ENCODE measurements around the gene TMEM60. TPM values are rescaled to one million over a fixed set of nuclear protein-coding genes. Genes with fewer than 3 reads are reported as not detected.
"Not testable (repeated sequence)": the region's sequence is repeated elsewhere in the genome, so short reads cannot be mapped to it uniquely, and the experiment has no call there.

The TMEM60 gene
- total RNA-seq, 1 donor from 2014 or later = 22.9 TPM

GRCh38 chr7:77837966-77838365, 39.7 kb upstream of the TMEM60 start:
- TF ChIP-seq CTCF (conservative IDR thresholded peaks at IDR 0.05) = no peak
- Mint-ChIP-seq H3K4me3 (no peak overlapping the region), H3K9me3 (no peaks in the 10 kb centered on the region), H3K36me3 (ENCODE audit: low read depth) (peaks cover 6% of the 10 kb centered on the region), H3K27ac (ENCODE audit: unreplicated experiment) (no peak overlapping the region), H3K27me3 (ENCODE audit: low read depth) (no peaks in the 10 kb centered on the region), H3K4me1 (peaks cover 4% of the 10 kb centered on the region)
- DNase-seq (ENCODE audit: low read depth, low spot score) = no peak

DNA sequence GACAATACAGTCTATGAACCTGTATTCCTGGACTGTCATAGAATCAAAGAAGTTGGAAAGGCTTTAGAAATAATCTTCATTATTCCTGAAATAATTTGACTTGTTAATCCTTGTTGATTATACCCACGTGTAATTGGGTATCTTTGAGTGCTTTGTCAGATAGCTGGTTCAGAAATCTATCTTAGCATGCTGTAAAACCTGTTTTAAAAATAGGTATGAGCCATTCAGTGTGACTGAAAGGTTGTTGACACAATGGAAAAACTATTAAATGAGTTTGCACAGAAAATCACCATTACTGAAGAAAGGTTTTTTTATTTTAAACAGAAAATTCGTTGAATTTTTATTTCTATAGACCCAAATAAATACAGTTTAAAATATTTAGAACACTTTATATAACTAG, 39.0 kb upstream of the TMEM60 start:
- no peak for DNase-seq (ENCODE audit: low read depth, low spot score)
- Mint-ChIP-seq H3K27me3 (ENCODE audit: low read depth) (no peaks in the 10 kb centered on the region), H3K4me3 (no peak overlapping the region), H3K9me3 (no peaks in the 10 kb centered on the region), H3K4me1 (peaks cover 4% of the 10 kb centered on the region), H3K27ac (ENCODE audit: unreplicated experiment) (no peak overlapping the region), H3K36me3 (ENCODE audit: low read depth) (peaks cover 6% of the 10 kb centered on the region)
- no peak for TF ChIP-seq CTCF (conservative IDR thresholded peaks at IDR 0.05)

DNA sequence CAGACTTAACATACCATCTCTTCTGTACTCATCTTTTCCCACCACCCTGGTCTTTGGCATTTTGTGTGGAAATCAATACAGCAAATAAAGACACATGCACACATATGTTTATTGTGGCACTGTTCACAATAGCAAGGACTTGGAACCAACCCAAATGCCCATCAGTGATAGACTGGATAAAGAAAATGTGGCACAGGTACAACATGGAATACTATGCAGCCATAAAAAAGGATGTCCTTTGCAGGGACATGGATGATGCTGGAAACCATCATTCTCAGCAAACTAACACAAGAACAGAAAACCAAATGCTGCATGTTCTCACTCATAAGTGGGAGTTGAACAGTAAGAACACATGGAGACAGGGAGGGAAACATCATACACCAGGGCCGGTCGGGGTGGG, 38.2 kb upstream of the TMEM60 start:
- not testable (repeated sequence) for H3K4me1 Mint-ChIP-seq; H3K4me3 Mint-ChIP-seq; DNase-seq (ENCODE audit: low read depth, low spot score); H3K27me3 Mint-ChIP-seq (ENCODE audit: low read depth); H3K27ac Mint-ChIP-seq (ENCODE audit: unreplicated experiment); H3K36me3 Mint-ChIP-seq (ENCODE audit: low read depth); H3K9me3 Mint-ChIP-seq

DNA sequence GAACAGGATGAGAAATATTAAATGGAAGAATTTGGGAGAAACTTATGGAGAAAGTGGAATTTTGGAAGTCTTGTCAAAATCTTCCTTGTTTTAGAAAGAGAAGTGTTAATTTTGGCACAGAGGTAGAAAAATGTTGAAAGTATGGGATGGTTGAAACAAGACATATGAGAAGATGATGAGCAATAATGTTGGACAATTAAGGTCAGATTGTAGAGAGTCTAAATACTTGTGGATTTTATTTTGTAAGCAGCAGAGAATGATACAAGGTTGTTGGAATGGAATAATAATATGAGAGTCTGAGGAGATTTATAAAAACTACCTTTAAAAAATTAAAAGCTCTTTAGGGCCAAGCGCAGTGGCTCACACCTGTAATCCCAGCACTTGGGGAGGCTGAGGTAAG, 34.9 kb upstream of the TMEM60 start:
- Mint-ChIP-seq H3K9me3 (no peaks in the 10 kb centered on the region), H3K4me3 (no peak overlapping the region), H3K4me1 (peaks cover 4% of the 10 kb centered on the region), H3K27ac (ENCODE audit: unreplicated experiment) (no peak overlapping the region), H3K27me3 (ENCODE audit: low read depth) (no peaks in the 10 kb centered on the region), H3K36me3 (ENCODE audit: low read depth) (peaks cover 6% of the 10 kb centered on the region)
- no peak for TF ChIP-seq CTCF (conservative IDR thresholded peaks at IDR 0.05)
- no peak for DNase-seq (ENCODE audit: low read depth, low spot score)

- H3K27me3 Mint-ChIP-seq (ENCODE audit: low read depth) = no peaks in the 10 kb centered on the region
- DNase-seq (ENCODE audit: low read depth, low spot score) = no peak
- TF ChIP-seq CTCF (conservative IDR thresholded peaks at IDR 0.05) = no peak
- H3K4me1 Mint-ChIP-seq = peaks cover 4% of the 10 kb centered on the region
- H3K36me3 Mint-ChIP-seq (ENCODE audit: low read depth) = peaks cover 6% of the 10 kb centered on the region
- no peak overlapping the region for H3K27ac Mint-ChIP-seq (ENCODE audit: unreplicated experiment)
- no peak overlapping the region for H3K4me3 Mint-ChIP-seq
- no peaks in the 10 kb centered on the region for H3K9me3 Mint-ChIP-seq
These were observed 33.7 kb upstream of the TMEM60 start for GRCh38 chr7:77831953-77832352.

GRCh38 chr7:77831481-77831880, 33.2 kb upstream of the TMEM60 start:
- Mint-ChIP-seq H3K4me3 (no peak overlapping the region), H3K27me3 (ENCODE audit: low read depth) (no peaks in the 10 kb centered on the region), H3K9me3 (no peaks in the 10 kb centered on the region), H3K27ac (ENCODE audit: unreplicated experiment) (no peak overlapping the region), H3K36me3 (ENCODE audit: low read depth) (peaks cover 5% of the 10 kb centered on the region), H3K4me1 (peaks cover 4% of the 10 kb centered on the region)
- DNase-seq (ENCODE audit: low read depth, low spot score) = no peak
- TF ChIP-seq CTCF (conservative IDR thresholded peaks at IDR 0.05) = no peak
